ENCODE measurements around the gene FUT8.

FUT8 gene

DNA sequence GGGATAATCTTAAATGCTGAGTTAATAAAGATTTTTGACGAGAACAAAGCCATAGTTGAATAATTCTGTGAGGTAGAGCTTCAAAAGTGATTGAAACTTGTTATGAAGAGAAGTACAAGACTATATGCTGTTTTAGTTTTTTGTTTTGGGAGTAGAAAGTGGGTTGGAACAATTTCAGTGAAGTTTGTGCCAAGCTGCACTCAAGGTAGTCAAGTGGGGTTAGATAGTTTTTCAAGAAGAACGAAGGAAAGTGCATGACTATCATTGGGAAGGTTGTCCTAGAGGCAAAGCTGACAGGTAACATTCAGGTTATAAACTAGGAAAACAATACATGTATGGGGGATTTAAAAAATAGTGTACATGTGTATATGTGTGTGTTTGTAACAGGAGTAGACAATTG lies 16.2 kb downstream of the FUT8 start:
- Mint-ChIP-seq H3K4me1 (ENCODE audit: low read depth) (peaks cover 44% of the 10 kb centered on the region), H3K27ac (no peak overlapping the region), H3K36me3 (ENCODE audit: low read depth) (peaks cover 28% of the 10 kb centered on the region), H3K4me3 (no peak overlapping the region), H3K27me3 (ENCODE audit: low read depth) (no peaks in the 10 kb centered on the region), H3K9me3 (no peaks in the 10 kb centered on the region)

DNA sequence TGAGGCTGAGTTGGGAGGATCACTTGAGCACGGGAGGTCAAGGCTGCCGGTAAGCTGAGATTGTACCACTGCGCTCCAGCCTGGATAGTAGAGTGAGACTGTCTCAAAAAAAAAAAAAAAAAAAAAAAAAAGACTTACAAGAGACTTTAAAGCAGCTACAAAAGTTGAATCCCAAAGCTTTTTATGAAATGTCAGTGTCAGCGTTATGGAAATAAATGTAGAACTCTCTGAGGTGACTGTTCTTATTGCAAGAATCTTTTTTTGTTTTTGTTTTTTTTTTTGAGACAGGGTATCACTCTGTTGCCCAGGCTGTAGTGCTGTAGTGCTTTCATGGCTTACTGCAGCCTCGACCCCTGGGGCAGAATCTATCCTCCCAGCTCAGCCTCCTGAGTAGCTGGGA lies 17.2 kb downstream of the FUT8 start:
- Mint-ChIP-seq H3K4me3 (no peak overlapping the region), H3K36me3 (ENCODE audit: low read depth) (peaks cover 31% of the 10 kb centered on the region), H3K9me3 (no peaks in the 10 kb centered on the region), H3K27me3 (ENCODE audit: low read depth) (no peaks in the 10 kb centered on the region), H3K4me1 (ENCODE audit: low read depth) (peaks cover 45% of the 10 kb centered on the region), H3K27ac (no peak overlapping the region)

DNA sequence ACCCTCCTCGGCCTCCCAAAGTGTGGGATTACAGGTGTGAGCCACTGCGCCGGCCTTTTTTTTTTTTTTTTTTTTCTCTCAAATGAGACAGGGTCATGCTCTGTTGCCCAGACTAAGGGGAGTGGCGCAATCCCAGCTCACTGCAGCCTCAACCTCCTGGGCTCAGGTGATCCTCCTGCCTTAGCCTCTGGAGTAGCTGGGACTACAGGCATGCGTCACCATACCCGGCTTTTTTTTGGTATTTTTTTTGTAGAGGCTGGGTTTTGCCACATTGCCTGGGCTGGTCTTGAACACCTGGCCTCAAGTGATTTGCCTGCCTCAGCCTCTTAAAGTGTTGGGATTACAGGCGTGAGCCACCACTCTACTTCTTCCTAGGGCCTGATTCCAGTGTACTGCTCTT lies 18.7 kb downstream of the FUT8 start:
- no peaks in the 10 kb centered on the region for H3K27me3 Mint-ChIP-seq (ENCODE audit: low read depth)
- H3K4me3 Mint-ChIP-seq: no peak overlapping the region
- H3K36me3 Mint-ChIP-seq (ENCODE audit: low read depth): peaks cover 39% of the 10 kb centered on the region
- peaks cover 42% of the 10 kb centered on the region for H3K4me1 Mint-ChIP-seq (ENCODE audit: low read depth)
- H3K9me3 Mint-ChIP-seq: no peaks in the 10 kb centered on the region
- H3K27ac Mint-ChIP-seq: no peak overlapping the region

DNA sequence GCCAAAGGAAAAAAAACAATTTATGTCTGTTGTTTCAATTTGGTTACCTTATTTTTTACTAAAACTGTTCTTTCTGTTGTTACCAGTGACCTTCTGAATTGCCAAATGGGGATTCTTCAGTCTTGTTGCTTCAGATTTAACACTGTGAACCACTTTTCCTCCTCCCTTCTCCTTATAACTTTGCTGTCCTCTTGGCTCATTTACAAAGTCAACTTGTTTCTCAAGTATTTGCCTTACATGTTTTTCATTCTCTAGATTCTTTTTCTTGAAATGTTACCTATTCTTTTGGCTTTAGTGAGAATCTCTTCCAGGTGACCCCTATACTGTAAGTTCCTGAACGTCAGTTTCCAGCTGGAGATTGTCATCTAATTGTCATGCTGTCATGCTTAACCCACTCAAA lies 19.4 kb downstream of the FUT8 start:
- peak overlapping the region; percentile 8 for H3K27ac Mint-ChIP-seq
- peaks cover 34% of the 10 kb centered on the region for H3K36me3 Mint-ChIP-seq (ENCODE audit: low read depth)
- no peaks in the 10 kb centered on the region for H3K9me3 Mint-ChIP-seq
- H3K27me3 Mint-ChIP-seq (ENCODE audit: low read depth): no peaks in the 10 kb centered on the region
- no peak overlapping the region for H3K4me3 Mint-ChIP-seq
- peaks cover 41% of the 10 kb centered on the region for H3K4me1 Mint-ChIP-seq (ENCODE audit: low read depth)

DNA sequence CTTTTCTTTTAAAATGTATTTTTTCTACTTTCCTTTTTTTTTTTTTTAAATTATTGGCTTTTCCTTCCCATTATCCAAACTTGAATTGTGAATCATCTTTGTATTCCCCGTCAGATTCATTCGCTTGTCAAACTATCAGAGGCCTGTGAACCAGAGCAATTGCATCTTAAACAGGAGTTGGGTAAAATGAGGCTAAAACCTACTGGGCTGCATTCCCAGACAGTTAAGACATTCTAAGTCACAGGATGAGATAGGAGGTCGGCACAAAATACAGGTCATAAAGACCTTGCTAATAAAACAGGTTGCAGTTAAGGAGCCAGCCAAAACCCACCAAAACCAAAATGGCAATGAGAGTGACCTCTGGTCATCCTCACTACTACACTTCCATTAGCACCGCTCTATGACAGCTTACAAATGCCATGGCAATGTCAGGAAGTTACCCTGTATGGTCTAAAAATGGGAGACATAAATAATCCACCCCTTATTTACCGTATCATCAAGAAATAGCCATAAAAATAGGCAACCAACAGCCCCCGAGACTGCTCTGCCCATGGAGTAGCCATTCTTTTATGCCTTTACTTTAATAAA lies 19.9 kb downstream of the FUT8 start:
- Mint-ChIP-seq H3K36me3 (ENCODE audit: low read depth) (peaks cover 30% of the 10 kb centered on the region), H3K9me3 (no peaks in the 10 kb centered on the region), H3K4me1 (ENCODE audit: low read depth) (peaks cover 43% of the 10 kb centered on the region), H3K27ac (no peak overlapping the region), H3K4me3 (no peak overlapping the region), H3K27me3 (ENCODE audit: low read depth) (no peaks in the 10 kb centered on the region)

DNA sequence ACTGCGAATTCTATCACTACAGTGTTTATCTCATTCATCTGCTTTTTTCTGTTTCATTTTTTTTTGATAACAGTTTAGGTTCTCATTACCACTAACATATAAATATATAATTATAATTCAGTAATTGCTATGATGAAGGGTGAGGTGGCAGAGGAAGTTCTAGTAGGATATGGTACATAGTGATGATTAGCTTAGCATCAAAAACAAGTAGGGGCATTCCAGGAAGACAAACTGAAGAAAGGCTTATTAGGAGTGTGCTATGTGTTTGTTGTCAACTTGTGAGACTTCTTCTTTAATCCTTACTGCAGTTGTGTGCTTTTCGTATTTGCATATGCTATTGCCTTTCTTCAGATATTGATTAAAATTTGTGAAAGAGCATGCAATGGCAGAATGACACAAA lies 20.6 kb downstream of the FUT8 start:
- Mint-ChIP-seq H3K9me3 (no peaks in the 10 kb centered on the region), H3K36me3 (ENCODE audit: low read depth) (peaks cover 30% of the 10 kb centered on the region), H3K4me1 (ENCODE audit: low read depth) (peaks cover 47% of the 10 kb centered on the region), H3K4me3 (no peak overlapping the region), H3K27me3 (ENCODE audit: low read depth) (no peaks in the 10 kb centered on the region), H3K27ac (peak overlapping the region; percentile 76)

DNA sequence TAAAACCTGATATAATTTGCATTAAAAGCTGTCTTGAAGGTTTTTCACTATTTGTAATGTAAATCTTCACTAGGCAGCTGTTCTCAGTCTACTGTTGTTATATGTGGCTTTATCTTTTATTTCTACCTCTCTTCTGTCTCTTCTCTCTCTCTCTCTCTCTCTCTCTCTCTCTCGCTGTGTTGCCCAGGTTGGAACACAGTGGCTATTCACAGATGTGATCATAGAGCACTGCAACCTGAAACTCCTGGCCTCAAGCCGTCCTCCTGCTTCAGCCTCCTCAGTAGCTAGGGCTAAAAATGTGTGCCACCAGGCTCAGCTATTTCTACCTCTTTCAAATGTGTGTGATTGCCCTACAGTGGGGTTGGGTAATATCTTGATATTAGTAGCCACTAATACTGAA lies 21.1 kb downstream of the FUT8 start:
- Mint-ChIP-seq H3K27me3 (ENCODE audit: low read depth) (no peaks in the 10 kb centered on the region), H3K4me3 (peak overlapping the region; percentile 23), H3K27ac (peak overlapping the region; percentile 77), H3K9me3 (no peaks in the 10 kb centered on the region), H3K4me1 (ENCODE audit: low read depth) (peaks cover 47% of the 10 kb centered on the region), H3K36me3 (ENCODE audit: low read depth) (peaks cover 28% of the 10 kb centered on the region)

DNA sequence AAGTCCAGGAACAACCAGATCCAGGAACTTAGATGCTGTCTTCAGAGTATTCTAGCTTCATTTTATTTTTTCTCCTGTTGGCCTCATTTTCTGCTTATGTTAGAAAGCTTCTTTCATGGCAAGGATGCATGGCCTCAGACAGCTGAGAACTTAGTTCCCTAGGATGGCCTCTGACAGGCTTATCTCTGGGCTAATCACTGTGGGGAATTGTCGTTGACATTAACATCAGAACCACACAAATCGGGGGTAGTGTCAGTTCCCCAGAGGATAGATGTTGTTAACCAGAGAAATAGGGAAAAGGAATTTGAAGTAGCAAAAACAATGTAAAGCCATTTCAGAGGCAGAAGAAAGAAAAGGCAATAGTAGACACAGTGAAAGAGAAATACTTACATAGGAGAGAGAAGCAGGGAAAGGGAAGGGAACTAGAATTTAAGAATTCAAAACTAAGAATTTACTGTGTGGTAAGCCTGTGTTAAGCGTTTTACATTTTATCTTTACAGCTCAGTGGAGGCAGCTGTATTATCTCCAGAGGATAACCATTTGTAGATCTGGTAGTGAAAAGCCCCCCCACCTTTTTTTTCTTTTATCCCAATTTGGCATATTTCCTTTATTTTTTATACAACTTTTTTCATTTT lies 21.8 kb downstream of the FUT8 start:
- no peaks in the 10 kb centered on the region for H3K27me3 Mint-ChIP-seq (ENCODE audit: low read depth)
- peak overlapping the region; percentile 22 for H3K27ac Mint-ChIP-seq
- no peak overlapping the region for H3K4me3 Mint-ChIP-seq
- H3K36me3 Mint-ChIP-seq (ENCODE audit: low read depth): peaks cover 23% of the 10 kb centered on the region
- H3K4me1 Mint-ChIP-seq (ENCODE audit: low read depth): peaks cover 47% of the 10 kb centered on the region
- no peaks in the 10 kb centered on the region for H3K9me3 Mint-ChIP-seq

DNA sequence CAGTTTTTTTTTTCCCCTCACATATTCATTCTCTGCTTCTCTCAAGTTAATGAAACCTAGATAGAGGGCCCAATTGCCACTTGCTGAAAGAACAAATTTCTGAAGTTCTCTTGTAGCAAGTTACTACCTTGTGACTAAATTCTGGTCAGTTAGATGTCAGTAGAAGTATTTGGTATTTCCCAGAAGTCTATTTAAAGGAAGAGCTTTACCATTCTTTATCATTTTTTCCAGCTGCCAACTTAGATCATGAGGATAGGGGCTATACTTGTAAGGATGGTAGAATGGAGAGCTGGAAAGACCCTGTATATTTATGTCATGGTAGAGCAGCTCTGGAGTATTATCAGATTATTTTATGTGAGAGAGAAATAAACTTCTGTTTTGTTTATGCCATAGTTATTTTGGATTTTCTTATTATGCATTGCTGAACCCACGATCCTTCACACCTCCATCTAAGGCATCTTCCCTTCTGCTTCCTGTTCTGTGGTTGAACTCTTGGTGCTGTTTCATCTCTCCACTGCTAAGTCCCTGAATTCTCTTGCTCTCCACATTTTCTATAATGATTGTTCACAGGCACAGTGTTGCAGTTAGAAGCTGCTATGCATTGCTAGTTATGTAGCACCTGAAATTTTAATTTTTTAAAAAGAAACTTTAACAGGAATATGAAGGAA lies 25.9 kb downstream of the FUT8 start:
- peaks cover 26% of the 10 kb centered on the region for H3K36me3 Mint-ChIP-seq (ENCODE audit: low read depth)
- no peaks in the 10 kb centered on the region for H3K27me3 Mint-ChIP-seq (ENCODE audit: low read depth)
- peak overlapping the region; percentile 40 for H3K4me3 Mint-ChIP-seq
- H3K27ac Mint-ChIP-seq: peak overlapping the region; percentile 79
- H3K4me1 Mint-ChIP-seq (ENCODE audit: low read depth): peaks cover 46% of the 10 kb centered on the region
- no peaks in the 10 kb centered on the region for H3K9me3 Mint-ChIP-seq

DNA sequence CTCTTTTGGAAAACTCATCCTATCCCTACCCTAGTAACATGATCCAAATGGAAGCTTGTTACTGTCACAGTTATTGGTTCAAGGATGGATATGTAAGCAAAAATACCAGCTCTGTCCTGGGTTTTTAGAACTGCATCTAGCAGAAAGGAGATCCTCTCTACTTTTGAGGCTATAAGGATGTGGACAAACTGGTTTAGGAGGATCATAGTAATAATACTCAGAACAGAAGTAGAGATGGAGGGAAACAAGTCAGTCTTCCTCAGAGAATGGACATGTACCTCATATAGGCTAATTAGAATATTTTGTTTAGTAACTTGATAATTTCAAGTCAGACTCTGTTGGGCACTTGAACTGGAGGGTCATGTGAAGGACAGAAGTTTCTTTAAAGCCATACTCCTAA lies 26.6 kb downstream of the FUT8 start:
- H3K4me3 Mint-ChIP-seq: peak overlapping the region; percentile 40
- peaks cover 2% of the 10 kb centered on the region for H3K9me3 Mint-ChIP-seq
- no peaks in the 10 kb centered on the region for H3K27me3 Mint-ChIP-seq (ENCODE audit: low read depth)
- peaks cover 45% of the 10 kb centered on the region for H3K4me1 Mint-ChIP-seq (ENCODE audit: low read depth)
- H3K36me3 Mint-ChIP-seq (ENCODE audit: low read depth): peaks cover 25% of the 10 kb centered on the region
- H3K27ac Mint-ChIP-seq: peak overlapping the region; percentile 14

DNA sequence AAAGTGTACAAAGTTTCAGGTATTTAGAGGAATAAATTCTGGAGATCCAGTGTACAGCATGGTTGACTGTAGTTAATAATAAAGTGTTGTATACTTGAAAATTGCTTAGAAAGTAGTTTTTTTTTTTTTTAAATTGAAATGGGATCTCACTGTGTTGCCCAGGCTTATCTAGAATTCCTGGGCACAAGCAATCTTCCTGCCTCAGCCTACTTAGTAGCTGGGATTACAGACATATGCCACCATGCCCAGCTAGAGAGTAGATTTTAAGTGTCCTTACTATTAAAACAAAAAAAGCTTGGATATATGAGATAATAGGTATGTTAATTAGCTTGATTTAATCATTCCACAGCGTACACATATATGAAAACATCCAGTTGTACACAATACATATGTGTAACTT lies 27.7 kb downstream of the FUT8 start:
- H3K36me3 Mint-ChIP-seq (ENCODE audit: low read depth): peaks cover 27% of the 10 kb centered on the region
- H3K27me3 Mint-ChIP-seq (ENCODE audit: low read depth): no peaks in the 10 kb centered on the region
- H3K4me1 Mint-ChIP-seq (ENCODE audit: low read depth): peaks cover 50% of the 10 kb centered on the region
- no peak overlapping the region for H3K4me3 Mint-ChIP-seq
- no peak overlapping the region for H3K27ac Mint-ChIP-seq
- H3K9me3 Mint-ChIP-seq: peaks cover 10% of the 10 kb centered on the region

DNA sequence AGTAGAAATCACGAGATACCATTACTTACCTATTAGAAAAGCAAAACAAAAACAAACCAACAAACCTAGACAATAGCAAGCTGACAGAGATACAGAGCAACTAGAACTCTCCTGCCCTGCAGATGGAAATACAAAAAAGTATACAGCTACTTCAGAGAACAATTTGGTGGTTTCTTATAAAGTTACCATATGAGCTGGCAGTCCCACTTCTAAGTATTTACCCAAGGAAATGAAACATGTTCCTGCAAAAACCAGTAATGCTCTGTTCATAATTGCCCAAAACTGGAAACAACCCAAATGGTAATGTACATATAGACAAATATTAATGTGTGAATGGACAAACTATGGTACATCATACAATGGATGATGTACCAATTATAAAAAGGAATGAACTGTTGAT lies 31.7 kb downstream of the FUT8 start:
- H3K4me3 Mint-ChIP-seq: no peak overlapping the region
- H3K4me1 Mint-ChIP-seq (ENCODE audit: low read depth): peaks cover 47% of the 10 kb centered on the region
- H3K36me3 Mint-ChIP-seq (ENCODE audit: low read depth): peaks cover 33% of the 10 kb centered on the region
- H3K9me3 Mint-ChIP-seq: peaks cover 11% of the 10 kb centered on the region
- no peaks in the 10 kb centered on the region for H3K27me3 Mint-ChIP-seq (ENCODE audit: low read depth)
- peak overlapping the region; percentile 65 for H3K27ac Mint-ChIP-seq

DNA sequence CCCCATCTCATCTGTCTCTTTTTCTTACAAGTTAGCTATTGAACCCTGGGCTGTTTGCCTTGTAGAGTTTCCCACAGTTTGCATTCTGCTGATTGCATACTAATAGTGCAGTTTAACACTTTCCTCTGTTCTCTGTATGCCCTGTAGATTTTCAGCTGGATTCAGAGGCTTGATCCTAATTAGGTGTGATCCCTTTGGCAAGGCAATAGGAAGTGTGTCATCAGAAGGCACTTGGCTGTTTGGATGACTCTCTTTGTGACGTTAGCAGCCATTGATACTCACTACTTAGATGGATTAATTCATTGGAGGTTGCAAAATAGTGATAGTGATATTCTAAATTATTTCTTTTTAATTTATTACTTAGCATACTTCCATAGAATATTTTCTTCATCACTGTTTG lies 33.6 kb downstream of the FUT8 start:
- Mint-ChIP-seq H3K27ac (no peak overlapping the region), H3K36me3 (ENCODE audit: low read depth) (peaks cover 38% of the 10 kb centered on the region), H3K4me3 (no peak overlapping the region), H3K9me3 (peaks cover 11% of the 10 kb centered on the region), H3K4me1 (ENCODE audit: low read depth) (peaks cover 43% of the 10 kb centered on the region), H3K27me3 (ENCODE audit: low read depth) (no peaks in the 10 kb centered on the region)

DNA sequence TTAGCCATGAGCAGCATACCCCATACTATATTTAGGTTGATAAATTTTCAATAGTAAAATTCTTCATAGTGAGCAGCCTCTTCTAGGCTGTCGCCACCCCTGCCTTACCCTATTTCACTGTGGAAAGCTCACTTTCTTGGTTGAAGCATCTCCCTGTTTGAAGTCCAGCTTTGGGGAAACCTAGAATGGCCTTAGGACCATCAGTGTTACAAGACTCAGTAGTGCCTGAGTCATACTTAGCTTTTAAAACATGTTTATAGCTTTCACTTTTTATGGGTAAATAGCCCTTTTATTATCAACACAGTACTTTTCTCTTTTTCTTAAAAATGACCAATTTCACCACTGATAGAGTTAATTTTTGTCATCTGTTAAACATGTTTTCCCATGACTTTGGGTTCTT lies 37.1 kb downstream of the FUT8 start:
- H3K27me3 Mint-ChIP-seq (ENCODE audit: low read depth): no peaks in the 10 kb centered on the region
- peaks cover 52% of the 10 kb centered on the region for H3K4me1 Mint-ChIP-seq (ENCODE audit: low read depth)
- no peak overlapping the region for H3K27ac Mint-ChIP-seq
- H3K9me3 Mint-ChIP-seq: peaks cover 3% of the 10 kb centered on the region
- peaks cover 58% of the 10 kb centered on the region for H3K36me3 Mint-ChIP-seq (ENCODE audit: low read depth)
- no peak overlapping the region for H3K4me3 Mint-ChIP-seq

DNA sequence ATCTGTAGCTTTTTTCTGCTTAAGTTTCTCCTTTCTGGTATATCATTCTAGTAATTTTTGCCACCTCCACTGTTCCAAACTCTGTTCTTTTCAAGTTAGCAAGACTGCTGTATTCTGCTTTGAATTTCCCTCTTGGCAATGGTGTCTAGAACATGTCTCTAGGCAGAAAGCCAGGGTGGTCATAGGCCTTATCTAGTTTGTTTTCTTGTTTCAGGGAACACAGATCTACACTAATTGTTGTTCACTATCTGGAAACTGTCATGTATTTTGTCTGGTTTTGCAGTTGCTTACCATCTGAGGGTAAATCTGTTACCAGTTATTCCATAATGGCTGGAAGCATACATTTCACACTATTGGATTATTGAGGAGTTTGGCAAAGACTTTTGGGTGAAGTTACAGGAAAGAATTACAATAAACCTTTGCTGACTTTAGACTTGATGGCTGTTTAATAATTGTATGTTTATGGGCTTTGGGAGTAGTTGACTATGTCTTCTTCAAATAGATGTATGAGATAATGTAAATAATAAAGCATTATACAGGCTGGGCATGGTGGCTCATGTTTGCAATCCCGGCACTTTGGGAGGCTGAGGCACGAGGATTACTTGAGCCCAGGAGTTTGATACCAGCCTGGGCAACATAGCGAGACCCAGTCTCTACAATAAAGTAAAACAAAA lies 41.4 kb downstream of the FUT8 start:
- H3K36me3 Mint-ChIP-seq (ENCODE audit: low read depth): peaks cover 59% of the 10 kb centered on the region
- no peak overlapping the region for H3K4me3 Mint-ChIP-seq

More for the DNA sequence above, 41.4 kb downstream of the FUT8 start:
- peaks cover 41% of the 10 kb centered on the region for H3K4me1 Mint-ChIP-seq (ENCODE audit: low read depth)
- no peaks in the 10 kb centered on the region for H3K27me3 Mint-ChIP-seq (ENCODE audit: low read depth)
- peaks cover 4% of the 10 kb centered on the region for H3K9me3 Mint-ChIP-seq
- H3K27ac Mint-ChIP-seq: no peak overlapping the region
